ENCODE data around the gene MYO9B. TPM values are rescaled to one million over a fixed set of nuclear protein-coding genes. Genes with fewer than 3 reads are reported as not detected.

The MYO9B gene
- total and polyA plus RNA-seq, 2 of the 13 experiments (the other 11 are each of a cell fraction or from before 2014, with no cell fraction given) = 18.0 to 18.3 TPM

DNA sequence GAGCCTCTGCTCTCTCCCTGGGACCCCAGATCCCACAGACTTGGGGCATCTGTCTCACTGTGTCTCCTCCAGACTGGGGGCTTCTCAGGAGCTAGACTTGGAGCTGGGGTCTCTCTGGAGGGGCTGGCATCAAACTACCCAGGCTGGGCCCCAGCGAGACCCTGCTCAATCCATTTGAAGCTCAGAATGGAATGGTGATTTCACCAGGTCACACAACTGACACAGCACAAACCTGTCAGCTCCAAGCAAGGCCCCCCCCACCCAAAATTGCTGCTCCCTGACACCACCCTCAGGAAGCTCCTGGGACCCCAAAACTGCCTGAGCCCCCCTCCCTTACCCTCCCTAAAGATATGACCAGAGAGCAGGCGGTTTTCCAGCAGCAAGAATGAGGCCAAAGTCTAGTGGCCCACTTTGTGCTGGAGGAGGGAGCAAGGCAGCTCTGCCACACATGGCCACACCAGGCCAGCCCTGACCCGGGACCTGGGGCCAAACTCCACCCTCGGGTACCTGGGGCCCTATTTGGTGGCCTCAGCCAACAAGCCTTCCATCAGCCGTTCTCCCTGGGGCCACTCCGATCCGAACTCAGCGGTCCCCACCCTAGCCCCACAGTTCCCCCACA is 167.7 kb downstream of the MYO9B start:
- peak; percentile 43 for DNase-seq (ENCODE audit: low spot score)
- Histone ChIP-seq H3K4me3 (replicated peaks in 1 of 3; ENCODE audit: insufficient read depth in 1 of 3, low read depth in 2 of 3, low read length in 3 of 3) (peak overlapping the region; percentile 87 to 92 (median 89)), H2AFZ (ENCODE audit: low read length) (no peak overlapping the region), H3K36me3 (replicated peaks in 1 of 2; ENCODE audit: control insufficient read depth in 1 of 2, insufficient read depth in 2 of 2, low read length in 2 of 2) (peaks cover 2 to 6% of the 10 kb centered on the region in 2 experiments; a peak in 4 of 5 replicates), H3K9me3 (ENCODE audit: low read length) (no peaks in the 10 kb centered on the region), H4K20me1 (ENCODE audit: insufficient read depth, low read length) (peaks cover 27% of the 10 kb centered on the region; the same call in 1 of the 2 replicates), H3K27ac (ENCODE audit: extremely low read length, insufficient read depth, low read length) (peak overlapping the region; percentile 95), H3K4me2 (ENCODE audit: low read depth, low read length) (peak overlapping the region; percentile 99), H3K9ac (ENCODE audit: insufficient read depth, low read depth, low read length) (peak overlapping the region; percentile 90), H3K79me2 (ENCODE audit: insufficient read depth, low read length) (peaks cover 51% of the 10 kb centered on the region), H3K27me3 (ENCODE audit: control insufficient read depth in 1 of 2, insufficient read depth in 2 of 2, low read length in 2 of 2) (no peaks in the 10 kb centered on the region), H3K4me1 (ENCODE audit: insufficient read depth, low read length) (peaks cover 72% of the 10 kb centered on the region)
- ChIA-PET CTCF (ENCODE audit: low intra/inter-chr PET ratio, low total read pairs) (no interaction called here), POLR2A (interaction anchor here (1.0 to 9.0 kb wide), 11 partner anchors 9 to 162 kb away, joined by 3 to 178 read pairs (median 11); partner anchors contain the start of genes BABAM1, BST2, MRPL34 and OCEL1)
- WGBS (ENCODE audit: low lambda C conversion rate) = no CpG with 5 or more reads among the region's 8 CpGs
- peak; percentile 40 for FAIRE-seq
- intact Hi-C loops (cut with micrococcal nuclease; ENCODE audit: unreplicated experiment) (no loop called here), in situ Hi-C loops (cut with HindIII; ENCODE audit: extremely low pct_ligation_motif_present, low pct_unique_long_range_greater_than_20kb) (no loop called here)
- ATAC-seq = peak; percentile 27
- BruUV-seq (replicated peaks) = TSS peak; percentile 43
- TF ChIP-seq DMAP1 (CRISPR knock-in tag; IDR thresholded peaks at IDR 0.05) = 0 out of 2 replicates have a peak, but pooled peaks have one; percentile 34
- TF ChIP-seq ARID2 (CRISPR knock-in tag; IDR thresholded peaks at IDR 0.05; ENCODE audit: borderline replicate concordance) = no peak
- TF ChIP-seq ZNF558 (CRISPR knock-in tag; IDR thresholded peaks at IDR 0.05; ENCODE audit: borderline replicate concordance) = 0 out of 2 replicates have a peak, but pooled peaks have one; percentile 26
- no peak for TF ChIP-seq STAT6 (CRISPR knock-in tag; IDR thresholded peaks at IDR 0.05; ENCODE audit: borderline replicate concordance)
- peak; percentile 53; the same call in 1 of the 2 replicates for TF ChIP-seq POLR2G (IDR thresholded peaks at IDR 0.05; ENCODE audit: low read depth, low read length)
- TF ChIP-seq TBX2 (CRISPR knock-in tag; IDR thresholded peaks at IDR 0.05; ENCODE audit: borderline replicate concordance) = peak; percentile 33; the same call in 1 of the 2 replicates
- TF ChIP-seq MXI1 (IDR thresholded peaks at IDR 0.05; ENCODE audit: borderline replicate concordance, low read depth, low read length) = peak; percentile 54; the same call in 1 of the 3 replicates
- no peak for TF ChIP-seq LCORL (IDR thresholded peaks at IDR 0.05)
- peak; percentile 8; the same call in 1 of the 2 replicates for TF ChIP-seq LCORL (CRISPR knock-in tag; IDR thresholded peaks at IDR 0.05)
- TF ChIP-seq ZNF430 (CRISPR knock-in tag; IDR thresholded peaks at IDR 0.05) = peak; percentile 43; the same call in 1 of the 2 replicates
- TF ChIP-seq HOXA3 (CRISPR knock-in tag; IDR thresholded peaks at IDR 0.05) = peak; percentile 45; the same call in 1 of the 2 replicates
- 0 out of 2 replicates have a peak, but pooled peaks have one; percentile 17 for TF ChIP-seq ZNF740 (CRISPR knock-in tag; IDR thresholded peaks at IDR 0.05)
- TF ChIP-seq MAZ (IDR thresholded peaks at IDR 0.05; ENCODE audit: borderline replicate concordance, low read depth, low read length) = no peak
- TF ChIP-seq MAZ (CRISPR knock-in tag; IDR thresholded peaks at IDR 0.05; ENCODE audit: low read depth) = 0 out of 2 replicates have a peak, but pooled peaks have one; percentile 30
- TF ChIP-seq DMTF1 (CRISPR knock-in tag; IDR thresholded peaks at IDR 0.05) = no peak
- TF ChIP-seq MED1 (CRISPR knock-in tag; IDR thresholded peaks at IDR 0.05) = 0 out of 2 replicates have a peak, but pooled peaks have one; percentile 31
- peak; percentile 38; the same call in 1 of the 2 replicates for TF ChIP-seq NR2F6 (IDR thresholded peaks at IDR 0.05)
- TF ChIP-seq NR2F6 (CRISPR knock-in tag; IDR thresholded peaks at IDR 0.05) = peak; percentile 48; the same call in 1 of the 2 replicates
- peak; percentile 29 for TF ChIP-seq TBL1XR1 (IDR thresholded peaks at IDR 0.05; ENCODE audit: borderline replicate concordance, low read length, partially characterized antibody)
